Measurements from ENCODE around the gene TEX14. TPM values are rescaled to one million over a fixed set of nuclear protein-coding genes. Genes with fewer than 3 reads are reported as not detected.

Gene TEX14
- total RNA-seq, 6 donors from 2014 or later: 0.10 to 1.4 (median 0.63) TPM

DNA sequence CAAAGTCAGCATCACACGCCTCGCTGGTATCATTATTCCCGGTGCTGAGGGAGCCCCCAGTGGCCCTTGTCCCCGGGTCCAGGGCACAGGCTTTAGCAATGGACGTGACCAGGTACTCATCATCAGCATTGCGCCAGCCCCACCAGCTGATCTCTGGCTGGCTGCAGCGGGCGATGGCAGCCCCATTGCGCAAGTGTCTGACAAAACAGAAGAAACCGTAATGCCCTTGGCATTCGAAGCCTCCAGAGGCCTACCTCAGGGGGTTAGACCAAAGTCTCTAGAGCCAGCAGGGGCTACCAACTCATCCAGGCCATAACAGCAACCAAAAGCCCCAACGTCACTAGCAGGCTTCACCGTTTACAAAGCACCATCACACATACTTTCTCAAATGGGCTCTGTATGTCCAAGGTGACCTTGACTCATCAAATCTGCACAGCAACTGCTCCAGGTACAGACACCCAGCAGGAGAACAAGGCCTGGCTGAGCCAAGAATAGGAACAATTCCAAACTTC, 184.7 kb downstream of the TEX14 start:
- peaks cover 0 to 12% (median 5%) of the 10 kb centered on the region in 4 donors for H3K4me1 ChIP-seq
- no peak overlapping the region for H3K4me3 ChIP-seq
- no peaks in the 10 kb centered on the region for H3K27me3 ChIP-seq
- no peak for ATAC-seq (ENCODE audit: low FRiP score in 2 of 2)
- 84% methylated on average over 3 to 13 of the region's 13 CpGs for WGBS, 2 donors
- peaks cover 43 to 100% (median 94%) of the 10 kb centered on the region in 4 donors for H3K36me3 ChIP-seq
- peak overlapping the region in 2 of 4 donors; percentile 33 to 64 for H3K27ac ChIP-seq
- DNase-seq: peak; percentile 56 to 77
- H3K9me3 ChIP-seq: no peaks in the 10 kb centered on the region
- TF ChIP-seq POLR2A (IDR thresholded peaks at IDR 0.05) (peak in 1 of 4 donors; percentile 14), EP300 (IDR thresholded peaks at IDR 0.05) (no peak), POLR2AphosphoS5 (IDR thresholded peaks at IDR 0.05) (no peak)
- TF ChIP-seq, protein P1, sequence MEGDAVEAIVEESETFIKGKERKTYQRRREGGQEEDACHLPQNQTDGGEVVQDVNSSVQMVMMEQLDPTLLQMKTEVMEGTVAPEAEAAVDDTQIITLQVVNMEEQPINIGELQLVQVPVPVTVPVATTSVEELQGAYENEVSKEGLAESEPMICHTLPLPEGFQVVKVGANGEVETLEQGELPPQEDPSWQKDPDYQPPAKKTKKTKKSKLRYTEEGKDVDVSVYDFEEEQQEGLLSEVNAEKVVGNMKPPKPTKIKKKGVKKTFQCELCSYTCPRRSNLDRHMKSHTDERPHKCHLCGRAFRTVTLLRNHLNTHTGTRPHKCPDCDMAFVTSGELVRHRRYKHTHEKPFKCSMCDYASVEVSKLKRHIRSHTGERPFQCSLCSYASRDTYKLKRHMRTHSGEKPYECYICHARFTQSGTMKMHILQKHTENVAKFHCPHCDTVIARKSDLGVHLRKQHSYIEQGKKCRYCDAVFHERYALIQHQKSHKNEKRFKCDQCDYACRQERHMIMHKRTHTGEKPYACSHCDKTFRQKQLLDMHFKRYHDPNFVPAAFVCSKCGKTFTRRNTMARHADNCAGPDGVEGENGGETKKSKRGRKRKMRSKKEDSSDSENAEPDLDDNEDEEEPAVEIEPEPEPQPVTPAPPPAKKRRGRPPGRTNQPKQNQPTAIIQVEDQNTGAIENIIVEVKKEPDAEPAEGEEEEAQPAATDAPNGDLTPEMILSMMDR (IDR thresholded peaks at IDR 0.05): no peak

Small RNA genes lying within 50 kb of the gene (small RNA-seq; reads per million reads assigned to genes)
- 0 reads per million in 4 donors for gene AC011195.1
- gene RF00012: 0 reads per million in 4 donors
- 0 reads per million in 4 donors for gene RNU1-108P
- 0 reads per million in 4 donors for gene RNU1-52P
- gene RNU1-85P: 0 to 0.20 (median 0) reads per million in 4 donors

Other genes starting within 250 kb of the TEX14 start
- gene HSF5, start 203.6 kb downstream of the TEX14 start, total RNA-seq: under 1 TPM in 5 of 6 donors, not detected in 1; 0.07 to 0.39 (median 0.30) TPM
- 10 to 100 TPM; 19.6 to 56.6 (median 34.9) TPM for gene MTMR4, start 177.4 kb downstream of the TEX14 start, total RNA-seq
- 10 to 100 TPM; 10.9 to 21.0 (median 15.9) TPM for gene RAD51C, start 557 bp upstream of the TEX14 start, total RNA-seq
- under 1 TPM; under 0.01 to 0.76 (median 0.18) TPM for gene PPM1E, start 63.8 kb upstream of the TEX14 start, total RNA-seq